Uterus (tissue), 2 donors: Measurements from ENCODE around the gene INPP5A.

ENCODE experiments used
- CTCF ChIP-seq, 4 experiments: fragments of 200-600 bp in 2 of 4; fragments of 450-650 bp in 2 of 4; sonication (generic) in 2 of 4; IDR thresholded peaks; one replicate each; pipeline ENCODE4 v1.5.1; 2016 to 2019; ENCODE audit warnings: antibody characterized with exemption in 4 of 4, mild to moderate bottlenecking in 2 of 4, moderate library complexity in 1 of 4
- POLR2A ChIP-seq, 2 donors: fragments of 450-650 bp; IDR thresholded peaks; one replicate each; pipeline ENCODE4 v1.6.1; 2016; ENCODE audit warnings: antibody characterized with exemption in 2 of 2, mild to moderate bottlenecking in 1 of 2, moderate library complexity in 1 of 2

- TF ChIP-seq CTCF (IDR thresholded peaks at IDR 0.05) (no peak), POLR2A (IDR thresholded peaks at IDR 0.05) (no peak)
These were observed 232.8 kb downstream of the INPP5A start for GRCh38 chr10:132770061-132771021.
